Activated CD4-positive, alpha-beta T cell treated with anti-CD3 and anti-CD28 coated beads, Interleukin-2, amount 50 U/mL, for 4 hours (primary cell): ENCODE results near the gene OR51M1.

Source experiments
- DNase-seq, 2 experiments: peaks; one replicate each; pipeline ENCODE4 v3.0.0-alpha.2; 2020

Gene OR51M1

GRCh38 chr11:5394091-5394490, 10.5 kb downstream of the OR51M1 start:
- no peak for DNase-seq

- DNase-seq = no peak
Observed at GRCh38 chr11:5398936-5399335, 15.3 kb downstream of the OR51M1 start.

- DNase-seq = no peak
Observed at GRCh38 chr11:5405173-5405572, 21.6 kb downstream of the OR51M1 start.

GRCh38 chr11:5420993-5421392, 37.4 kb downstream of the OR51M1 start:
- no peak for DNase-seq

- no peak for DNase-seq
Observed at GRCh38 chr11:5421811-5422210, 38.2 kb downstream of the OR51M1 start, which contains the start of gene OR51Q1. OR51Q1 (plus strand) TSS chr11:5422111; CDS start chr11:5422201, 90 bp downstream.

GRCh38 chr11:5423131-5423530, 39.5 kb downstream of the OR51M1 start:
- no peak for DNase-seq

- no peak for DNase-seq
Observed at GRCh38 chr11:5441414-5441813, 57.8 kb downstream of the OR51M1 start, which contains the start of gene OR51I1. OR51I1 (minus strand) TSS chr11:5441514; CDS start chr11:5441514, 0 bp downstream.
